NCI-H146 treated with DMSO at 0.1 percent for 48 hours (cell line): ENCODE measurements around the gene DST.
"Not testable (repeated sequence)": the region's sequence is repeated elsewhere in the genome, so short reads cannot be mapped to it uniquely, and the experiment has no call there.

ENCODE experiments used
- DNase-seq: peaks from one replicate; lab custom pipeline; 2025; ENCODE audit not compliant: unreplicated experiment; lab: John Stamatoyannopoulos, UW

DST gene

DNA sequence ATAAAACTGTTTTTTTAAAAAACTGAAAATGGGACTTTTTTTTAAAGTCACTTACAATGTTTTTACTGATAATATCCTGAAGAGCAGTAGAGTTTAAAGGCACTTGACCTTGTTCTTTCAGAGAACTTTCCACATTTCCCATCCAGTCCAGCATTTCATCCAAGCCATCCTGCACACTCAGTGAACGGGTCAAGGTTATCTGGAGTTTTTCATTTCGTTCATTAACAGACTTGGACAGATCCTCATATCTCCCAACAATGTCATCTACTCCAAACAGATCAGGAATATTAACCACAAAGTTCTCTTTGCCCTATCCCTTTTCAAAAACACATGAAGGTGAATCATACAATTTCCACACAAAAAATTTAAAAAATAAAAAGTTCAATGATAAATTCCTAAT lies 69.1 kb downstream of the DST start:
- no peak for DNase-seq

DNA sequence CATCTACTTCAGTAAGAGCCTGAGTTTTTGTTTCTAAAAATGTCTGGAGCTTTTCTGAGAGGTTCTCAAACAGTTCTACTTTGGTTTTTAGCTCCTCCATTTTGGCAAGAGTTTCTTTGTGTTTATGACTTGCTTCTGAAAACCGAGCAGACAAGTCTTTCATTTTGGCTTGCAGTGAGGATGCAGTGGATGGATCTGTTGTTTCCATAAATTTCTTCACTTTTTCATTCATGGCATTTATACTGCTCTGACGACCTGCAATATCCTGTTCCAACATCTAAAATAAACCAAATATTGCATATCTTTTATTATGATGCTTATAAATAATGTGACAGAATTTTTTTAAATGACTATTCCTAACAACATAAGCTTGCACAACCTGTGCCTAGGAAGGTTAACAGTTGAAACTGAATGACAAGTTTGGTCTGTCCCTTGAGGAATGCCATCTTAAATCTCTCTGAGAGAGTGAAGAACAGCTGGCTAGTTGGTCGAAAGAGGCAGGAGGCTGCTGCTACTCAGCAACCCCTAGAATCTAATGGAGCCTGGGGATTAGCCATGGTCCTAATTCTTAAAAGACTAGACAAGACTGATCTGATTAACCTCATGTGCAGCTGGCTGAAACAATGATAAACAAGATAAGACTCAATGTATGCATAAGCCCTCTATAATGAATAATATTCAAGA lies 69.8 kb downstream of the DST start:
- no peak for DNase-seq

- DNase-seq: no peak
Measured at GRCh38 chr6:56571605-56572004, 71.1 kb downstream of the DST start.

DNA sequence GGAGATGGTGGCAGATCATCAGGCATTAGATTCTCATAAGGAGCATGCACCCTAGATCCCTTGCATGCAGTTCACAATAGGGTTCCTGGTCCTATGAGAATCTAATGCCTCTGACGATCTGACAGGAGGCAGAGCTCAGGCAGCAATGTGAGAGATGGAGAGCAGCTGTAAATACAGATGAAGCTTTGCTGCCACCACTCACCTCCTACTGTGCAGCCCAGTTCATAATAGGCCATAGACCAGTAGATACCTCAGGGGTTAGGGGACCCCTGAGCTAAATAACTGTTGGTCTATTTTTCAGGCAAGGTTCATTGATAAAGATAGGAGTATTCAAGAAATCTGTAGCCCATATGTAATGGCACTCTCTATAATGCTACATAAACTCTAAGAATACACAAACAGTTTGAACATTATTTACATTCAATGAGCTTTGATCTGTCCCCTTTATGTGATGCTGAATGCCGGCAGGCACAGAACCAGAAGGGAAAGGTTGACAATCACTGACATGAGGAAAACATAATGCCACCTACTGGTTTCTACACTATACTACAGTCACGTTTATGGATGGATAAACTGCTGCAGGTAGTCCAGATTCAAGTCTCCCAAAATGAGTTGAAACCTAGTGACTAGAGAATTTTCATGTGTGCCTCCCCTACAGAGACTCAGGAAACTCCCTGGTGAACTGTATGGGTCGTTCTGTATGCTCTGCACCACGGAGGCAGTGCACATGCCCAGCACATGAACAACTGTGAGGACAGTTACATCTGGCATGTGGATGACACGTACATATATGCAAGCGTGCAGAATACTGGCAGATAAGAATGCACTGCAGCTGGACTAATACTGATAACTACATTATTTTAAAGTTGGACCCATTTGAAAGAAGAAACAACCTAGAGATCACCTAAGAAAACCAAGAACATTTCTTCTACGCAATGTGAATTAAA lies 72.0 kb downstream of the DST start:
- DNase-seq: peak; percentile 63

DNA sequence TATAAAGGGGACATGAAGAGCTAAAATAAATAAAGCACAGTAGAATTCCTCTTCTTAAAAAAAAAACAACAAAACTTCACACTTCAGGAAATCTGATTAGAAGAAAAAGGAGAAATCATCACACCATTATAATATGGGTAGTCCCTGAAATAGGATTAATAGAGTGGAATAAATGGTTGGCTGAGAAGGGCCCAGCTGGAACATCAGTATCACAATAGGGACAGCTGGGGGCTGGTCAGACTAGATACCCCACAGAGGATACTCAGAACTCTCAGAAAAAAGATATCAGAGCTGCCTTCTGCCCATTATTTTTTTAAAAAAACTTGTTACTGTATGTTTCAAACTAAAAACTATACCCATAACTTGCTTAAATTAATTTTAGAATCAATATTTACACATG lies 75.2 kb downstream of the DST start:
- peak; percentile 28 for DNase-seq

GRCh38 chr6:56562730-56563129 lies 80.0 kb downstream of the DST start:
- not testable (repeated sequence) for DNase-seq

GRCh38 chr6:56556751-56557540 lies 85.7 kb downstream of the DST start:
- peak; percentile 31 for DNase-seq

GRCh38 chr6:56555438-56555872 lies 87.2 kb downstream of the DST start:
- peak; percentile 84 for DNase-seq

DNA sequence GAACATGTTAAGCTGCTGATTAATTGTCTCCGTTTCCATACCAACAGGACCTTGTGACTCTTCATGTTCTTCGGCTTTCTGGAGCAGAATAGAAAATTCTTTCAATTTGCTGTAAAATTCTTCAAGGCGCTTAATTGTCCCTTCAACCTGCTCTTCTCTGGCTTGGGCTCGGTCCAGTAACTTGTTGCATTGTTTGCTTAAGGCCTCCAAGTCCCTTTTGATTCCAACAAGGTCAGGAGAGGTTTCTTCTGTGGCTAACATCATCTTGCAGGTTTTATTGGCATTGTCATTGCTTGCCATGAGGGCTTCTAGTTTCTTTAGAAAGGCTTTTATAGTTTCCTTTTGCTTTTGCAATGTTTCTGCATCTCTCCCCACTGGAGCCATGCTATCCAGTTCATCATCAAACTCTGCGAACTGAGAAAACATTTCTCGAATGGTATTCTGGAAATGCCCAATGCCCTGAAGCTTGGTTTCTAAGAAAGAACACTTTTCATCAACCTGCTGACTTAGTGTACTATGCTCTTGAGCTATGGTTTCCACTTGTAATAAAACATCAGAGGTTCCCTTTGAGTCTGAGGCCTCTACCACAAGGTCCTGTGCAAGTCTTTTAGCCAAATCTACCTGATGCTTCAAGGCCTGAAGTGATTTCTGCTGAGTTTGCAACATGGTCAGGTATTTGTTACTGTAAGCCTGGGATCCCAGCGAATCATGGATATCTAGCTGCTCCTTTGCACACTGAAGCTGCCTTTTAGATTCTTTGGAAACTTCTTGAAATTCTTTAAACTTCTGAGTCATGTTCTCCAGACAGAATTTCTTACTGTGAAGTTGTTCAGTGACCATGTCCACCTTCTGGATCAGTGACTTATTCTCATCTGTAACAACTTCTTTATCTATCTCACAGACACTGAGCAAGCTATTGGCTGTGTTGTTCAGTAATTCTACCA lies 90.2 kb downstream of the DST start:
- DNase-seq: no peak

- no peak for DNase-seq
Measured at GRCh38 chr6:56551409-56552120, 91.1 kb downstream of the DST start.

DNA sequence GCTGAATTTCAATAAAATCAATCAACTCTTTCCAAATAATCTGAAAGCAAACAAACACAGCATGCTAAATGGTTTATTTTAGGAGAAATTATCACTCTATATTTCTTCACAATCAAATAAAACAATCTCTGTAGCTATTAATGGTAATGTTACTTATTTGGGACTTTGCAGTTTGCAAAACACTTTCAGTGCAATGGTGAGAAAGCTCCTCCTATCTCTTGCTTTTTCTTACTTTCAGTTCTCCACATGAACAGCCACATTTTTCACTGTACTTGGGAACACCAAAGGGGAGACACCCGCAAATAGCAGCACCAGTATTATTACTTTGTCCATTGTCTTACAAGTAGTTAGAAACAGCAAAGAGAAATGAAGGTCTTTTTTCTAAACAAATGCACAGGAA lies 92.4 kb downstream of the DST start:
- no peak for DNase-seq

DNA sequence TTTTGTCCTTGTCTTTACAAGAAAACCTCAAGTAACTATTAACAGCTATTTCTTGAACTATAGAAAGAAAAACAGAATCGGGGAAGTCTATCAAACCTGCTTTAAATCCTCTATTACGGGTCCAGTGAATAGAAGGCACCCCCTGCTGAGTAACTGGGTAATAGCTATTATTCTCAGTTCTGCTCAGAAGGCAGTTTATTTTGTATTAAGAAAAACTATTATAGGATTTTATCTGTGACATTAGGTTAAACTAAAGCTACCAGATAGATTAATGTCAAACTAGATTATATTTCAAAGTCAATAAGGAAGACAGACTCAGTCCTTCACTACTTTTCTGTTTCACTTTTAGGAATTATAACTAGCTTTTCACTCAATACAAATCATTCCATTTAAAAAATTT lies 93.7 kb downstream of the DST start:
- DNase-seq: peak; percentile 63

- DNase-seq: no peak
Measured at GRCh38 chr6:56547687-56548086, 95.0 kb downstream of the DST start.

GRCh38 chr6:56542364-56543331 lies 100.0 kb downstream of the DST start:
- DNase-seq: peak; percentile 93

GRCh38 chr6:56541741-56542360 lies 100.8 kb downstream of the DST start:
- no peak for DNase-seq

- peak; percentile 60 for DNase-seq
Measured at GRCh38 chr6:56541030-56541600, 101.6 kb downstream of the DST start.

GRCh38 chr6:56540232-56541029 lies 102.3 kb downstream of the DST start:
- no peak for DNase-seq
